Amygdala (tissue), 56 donors: Measurements from ENCODE around the gene NBPF12.
"Not testable (repeated sequence)": the region's sequence is repeated elsewhere in the genome, so short reads cannot be mapped to it uniquely, and the experiment has no call there.

Experiments used
- DNase-seq, 56 donors: peaks; one replicate each; lab custom pipeline; 2025; lab: John Stamatoyannopoulos, UW

NBPF12 gene

GRCh38 chr1:146972681-146973080 is 34.6 kb downstream of the NBPF12 start:
- DNase-seq, result not testable (repeated sequence)

GRCh38 chr1:146985855-146986254 is 47.7 kb downstream of the NBPF12 start:
- not testable (repeated sequence) for DNase-seq

- not testable (repeated sequence) for DNase-seq
Measured at GRCh38 chr1:146986450-146986849, 48.3 kb downstream of the NBPF12 start.

GRCh38 chr1:146987502-146987901 is 49.4 kb downstream of the NBPF12 start:
- not testable (repeated sequence) for DNase-seq

- peak in 2 of 56 donors; percentile 0 to 8 for DNase-seq
Measured at GRCh38 chr1:146989455-146989854, 51.3 kb downstream of the NBPF12 start.

GRCh38 chr1:147008495-147008894 is 70.4 kb downstream of the NBPF12 start:
- DNase-seq, result not testable (repeated sequence)

- not testable (repeated sequence) for DNase-seq
Measured at GRCh38 chr1:147026975-147027374, 88.9 kb downstream of the NBPF12 start.

GRCh38 chr1:147030066-147030653 is 92.0 kb downstream of the NBPF12 start:
- DNase-seq, result not testable (repeated sequence)

- no peak for DNase-seq
Measured at GRCh38 chr1:147039916-147040315, 101.8 kb downstream of the NBPF12 start.

- DNase-seq, result not testable (repeated sequence)
Measured at GRCh38 chr1:147042891-147043290, 104.8 kb downstream of the NBPF12 start.

GRCh38 chr1:147044511-147044910 is 106.4 kb downstream of the NBPF12 start:
- not testable (repeated sequence) for DNase-seq
